KMS-11 (cell line): Measurements from ENCODE around the gene ANGPTL8.

Source experiments
- H2AFZ ChIP-seq: fragments of 200-600 bp; sonication (generic); 2 replicates; pipeline ENCODE4 v1.6.1; 2016; ENCODE audit warnings: antibody characterized with exemption, mixed run types, low read depth
- H3K27ac ChIP-seq: fragments of 200-600 bp; sonication (generic); 2 replicates; pipeline ENCODE4 v1.6.1; 2016; ENCODE audit warnings: mild to moderate bottlenecking, mixed run types
- H3K27me3 ChIP-seq: fragments of 200-600 bp; sonication (generic); 2 replicates; pipeline ENCODE4 v1.6.1; 2017; ENCODE audit warnings: mild to moderate bottlenecking, low read depth, mixed run types, moderate library complexity; ENCODE audit not compliant: insufficient read depth
- H3K36me3 ChIP-seq: fragments of 200-600 bp; sonication (generic); 2 replicates; pipeline ENCODE4 v1.6.1; 2017; ENCODE audit warnings: mild to moderate bottlenecking, mixed run types; ENCODE audit not compliant: insufficient read depth
- H3K4me1 ChIP-seq: fragments of 200-600 bp; sonication (generic); 2 replicates; pipeline ENCODE4 v1.6.1; 2016; ENCODE audit warnings: mild to moderate bottlenecking, low read depth, mixed run types; ENCODE audit not compliant: poor library complexity, severe bottlenecking
- H3K4me2 ChIP-seq: fragments of 200-600 bp; sonication (generic); 2 replicates; pipeline ENCODE4 v1.7.0; 2016; ENCODE audit warnings: mild to moderate bottlenecking, mixed run types
- H3K4me3 ChIP-seq: fragments of 200-600 bp; sonication (generic); IDR thresholded peaks from 2 replicates; pipeline ENCODE4 v1.6.1; 2017; ENCODE audit warnings: low read depth, low read length, mixed read lengths; ENCODE audit not compliant: insufficient read depth
- H3K79me2 ChIP-seq: fragments of 200-600 bp; sonication (generic); 2 replicates; pipeline ENCODE4 v1.6.1; 2016; ENCODE audit warnings: low read depth, mixed run types; ENCODE audit not compliant: insufficient read depth
- H3K9ac ChIP-seq: fragments of 200-600 bp; sonication (generic); 2 replicates; pipeline ENCODE4 v1.6.1; 2016; ENCODE audit warnings: mild to moderate bottlenecking, mixed run types
- H4K20me1 ChIP-seq: fragments of 200-600 bp; sonication (generic); 2 replicates; pipeline ENCODE4 v1.6.1; 2016; ENCODE audit warnings: mild to moderate bottlenecking, mixed run types; ENCODE audit not compliant: insufficient read depth
- TF ChIP-seq, protein P1 (sequence below): fragments of 200-600 bp; sonication (generic); conservative IDR thresholded peaks from 2 replicates; pipeline ENCODE4 v1.6.1; 2017; ENCODE audit warnings: low read depth, mild to moderate bottlenecking, antibody characterized with exemption, low read length, moderate library complexity, mixed read lengths

Gene ANGPTL8

DNA sequence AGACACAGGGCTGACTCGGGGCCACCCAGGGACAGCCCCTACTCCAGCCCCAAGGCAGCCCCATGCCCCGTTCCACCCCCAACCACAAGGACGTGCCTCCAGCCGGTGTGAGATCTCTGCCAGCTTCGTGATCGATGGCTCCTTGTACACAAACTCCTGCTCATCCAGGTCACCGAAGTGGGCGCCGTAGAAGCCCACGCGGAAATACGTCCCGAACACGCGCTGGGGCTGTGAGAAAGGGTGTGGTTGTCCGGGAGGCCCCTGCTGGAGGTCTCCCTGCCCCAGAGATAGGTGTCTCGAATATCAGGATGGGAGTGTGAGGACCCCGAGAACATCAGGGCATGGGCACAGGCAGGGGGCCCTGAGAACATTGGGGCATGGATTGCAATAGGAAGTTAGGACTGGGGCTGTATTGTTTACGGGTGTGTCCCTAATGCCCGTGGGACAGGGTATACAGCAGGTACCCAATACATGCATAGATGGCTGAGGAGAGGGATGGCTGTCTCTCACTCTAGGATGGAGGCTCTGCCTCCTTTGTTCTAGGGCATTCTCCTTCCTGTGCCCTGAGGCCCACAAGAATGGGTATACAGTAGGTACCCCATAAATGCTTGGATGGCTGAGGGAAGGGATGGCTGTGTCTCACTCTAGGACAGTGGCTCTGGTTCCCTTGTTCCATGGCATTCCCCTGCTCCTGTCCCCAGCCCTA is 36.8 kb upstream of the ANGPTL8 start:
- Histone ChIP-seq H3K79me2 (no peaks in the 10 kb centered on the region), H3K27me3 (peaks cover 22% of the 10 kb centered on the region; the same call in 1 of the 2 replicates), H4K20me1 (no peaks in the 10 kb centered on the region), H3K4me2 (no peak overlapping the region), H3K4me3 (no peak overlapping the region), H3K4me1 (peaks cover 6% of the 10 kb centered on the region), H2AFZ (no peak overlapping the region), H3K36me3 (no peaks in the 10 kb centered on the region), H3K9ac (no peak overlapping the region), H3K27ac (no peak overlapping the region)
- TF ChIP-seq, protein P1, sequence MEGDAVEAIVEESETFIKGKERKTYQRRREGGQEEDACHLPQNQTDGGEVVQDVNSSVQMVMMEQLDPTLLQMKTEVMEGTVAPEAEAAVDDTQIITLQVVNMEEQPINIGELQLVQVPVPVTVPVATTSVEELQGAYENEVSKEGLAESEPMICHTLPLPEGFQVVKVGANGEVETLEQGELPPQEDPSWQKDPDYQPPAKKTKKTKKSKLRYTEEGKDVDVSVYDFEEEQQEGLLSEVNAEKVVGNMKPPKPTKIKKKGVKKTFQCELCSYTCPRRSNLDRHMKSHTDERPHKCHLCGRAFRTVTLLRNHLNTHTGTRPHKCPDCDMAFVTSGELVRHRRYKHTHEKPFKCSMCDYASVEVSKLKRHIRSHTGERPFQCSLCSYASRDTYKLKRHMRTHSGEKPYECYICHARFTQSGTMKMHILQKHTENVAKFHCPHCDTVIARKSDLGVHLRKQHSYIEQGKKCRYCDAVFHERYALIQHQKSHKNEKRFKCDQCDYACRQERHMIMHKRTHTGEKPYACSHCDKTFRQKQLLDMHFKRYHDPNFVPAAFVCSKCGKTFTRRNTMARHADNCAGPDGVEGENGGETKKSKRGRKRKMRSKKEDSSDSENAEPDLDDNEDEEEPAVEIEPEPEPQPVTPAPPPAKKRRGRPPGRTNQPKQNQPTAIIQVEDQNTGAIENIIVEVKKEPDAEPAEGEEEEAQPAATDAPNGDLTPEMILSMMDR, result no peak

DNA sequence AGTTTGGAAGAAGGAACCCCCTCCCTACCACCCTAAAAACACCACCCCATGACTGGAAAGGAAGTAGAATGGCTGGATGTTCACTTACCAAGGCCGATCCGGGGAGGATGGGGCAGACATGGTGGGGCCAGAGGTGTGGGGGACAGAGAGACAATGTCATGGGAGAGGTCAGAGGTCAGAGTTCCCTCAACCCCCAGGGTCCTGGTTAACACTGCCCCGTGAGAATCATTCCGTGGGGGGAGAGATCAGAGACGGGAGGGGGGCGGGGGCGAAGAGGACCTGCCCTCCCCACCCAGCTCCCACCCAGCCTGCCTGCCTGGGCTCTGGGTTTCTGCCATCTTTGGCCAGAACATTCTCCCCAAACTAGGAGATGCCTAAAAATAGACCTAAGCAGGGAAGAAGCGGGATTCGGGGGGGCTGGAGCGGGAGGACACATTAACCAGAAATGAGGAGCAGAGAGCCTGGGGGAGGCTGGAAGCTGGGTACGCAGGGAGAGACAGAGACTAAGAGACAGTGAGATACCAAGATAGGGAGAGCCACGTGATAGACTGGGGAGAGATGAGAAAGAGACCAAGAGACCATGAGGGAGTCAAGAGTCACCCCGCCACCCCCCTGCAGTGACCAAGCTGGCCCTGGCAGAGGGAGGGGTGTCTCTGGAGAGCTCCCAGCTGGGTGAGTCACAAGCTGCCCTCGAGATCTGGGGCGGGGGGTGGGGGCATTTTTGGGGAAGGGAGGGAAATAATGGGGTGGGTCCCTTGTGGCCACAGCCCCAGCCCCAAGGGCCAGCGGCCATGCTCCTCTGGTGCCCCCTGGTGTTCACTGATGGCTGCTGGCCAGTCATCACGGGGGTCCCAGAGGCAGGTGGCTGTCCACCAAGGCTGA is 36.0 kb upstream of the ANGPTL8 start:
- H3K4me2 ChIP-seq, result no peak overlapping the region
- no peak overlapping the region for H3K9ac ChIP-seq

DNA sequence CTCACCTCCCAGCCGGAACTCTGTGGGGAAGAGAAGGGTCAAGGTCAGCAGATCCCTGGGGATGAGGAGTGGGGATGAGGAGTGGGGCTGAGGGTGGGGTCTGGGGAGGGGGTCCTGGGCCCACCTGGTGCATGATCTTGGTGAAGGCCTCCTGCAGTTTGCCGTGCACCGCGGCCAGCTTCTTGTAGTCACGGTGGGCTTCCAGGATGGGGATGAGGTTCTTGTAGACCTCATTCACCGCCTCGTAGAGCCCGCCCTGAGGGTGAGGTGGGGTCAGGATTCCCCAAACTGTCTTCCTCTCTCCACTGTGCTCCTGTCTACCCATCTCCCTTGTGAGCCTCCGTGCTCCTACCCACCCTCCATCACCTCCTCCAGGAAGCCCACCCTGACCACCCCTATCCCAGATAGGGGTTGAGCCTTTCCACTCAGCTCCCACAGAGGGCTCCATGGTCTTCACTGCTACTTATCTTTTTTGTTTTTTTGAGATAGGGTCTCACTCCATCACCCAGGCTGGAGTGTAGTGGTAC is 35.3 kb upstream of the ANGPTL8 start:
- TF ChIP-seq, protein P1, result 0 out of 2 replicates have a peak, but pooled peaks have one; percentile 21
- no peak overlapping the region for H3K27ac ChIP-seq
- no peaks in the 10 kb centered on the region for H4K20me1 ChIP-seq
- no peak overlapping the region for H3K9ac ChIP-seq
- no peak overlapping the region for H2AFZ ChIP-seq
- H3K36me3 ChIP-seq, result no peaks in the 10 kb centered on the region
- no peaks in the 10 kb centered on the region for H3K79me2 ChIP-seq
- H3K27me3 ChIP-seq, result peaks cover 22% of the 10 kb centered on the region; the same call in 1 of the 2 replicates
- H3K4me3 ChIP-seq, result no peak overlapping the region
- H3K4me2 ChIP-seq, result no peak overlapping the region
- H3K4me1 ChIP-seq, result no peaks in the 10 kb centered on the region

More for the DNA sequence above, 36.0 kb upstream of the ANGPTL8 start:
- Histone ChIP-seq H3K27ac (no peak overlapping the region), H3K4me1 (no peaks in the 10 kb centered on the region), H3K4me3 (no peak overlapping the region), H2AFZ (no peak overlapping the region), H3K79me2 (no peaks in the 10 kb centered on the region), H4K20me1 (no peaks in the 10 kb centered on the region), H3K36me3 (no peaks in the 10 kb centered on the region), H3K27me3 (peaks cover 22% of the 10 kb centered on the region; the same call in 1 of the 2 replicates)
- TF ChIP-seq, protein P1, result peak; percentile 68

DNA sequence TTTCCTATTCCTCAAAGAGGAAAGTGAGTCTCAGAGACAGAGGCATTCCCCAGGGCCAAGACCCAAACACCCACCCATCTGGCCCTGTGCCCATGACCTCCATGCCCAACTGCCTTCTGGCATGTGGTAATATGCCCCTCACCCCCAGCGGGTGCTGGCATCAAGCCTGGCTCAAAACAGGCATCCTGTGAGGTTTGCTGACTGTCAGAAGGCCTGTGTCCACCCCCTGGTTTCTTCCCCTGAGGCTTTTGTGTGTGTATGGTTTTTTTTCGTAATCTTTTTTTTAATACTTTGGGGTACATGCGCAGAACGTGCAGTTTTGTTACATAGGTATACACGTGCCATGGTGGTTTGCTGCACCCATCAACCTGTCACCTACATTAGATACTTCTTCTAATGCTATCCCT is 34.5 kb upstream of the ANGPTL8 start:
- H3K79me2 ChIP-seq, result no peaks in the 10 kb centered on the region
- no peak overlapping the region for H3K27ac ChIP-seq
- TF ChIP-seq, protein P1, result no peak
- peaks cover 22% of the 10 kb centered on the region; the same call in 1 of the 2 replicates for H3K27me3 ChIP-seq
- no peak overlapping the region for H2AFZ ChIP-seq
- H3K36me3 ChIP-seq, result no peaks in the 10 kb centered on the region
- H3K4me2 ChIP-seq, result no peak overlapping the region
- H3K9ac ChIP-seq, result no peak overlapping the region
- H3K4me1 ChIP-seq, result no peaks in the 10 kb centered on the region
- H3K4me3 ChIP-seq, result no peak overlapping the region
- no peaks in the 10 kb centered on the region for H4K20me1 ChIP-seq
